Activated CD8-positive, alpha-beta memory T cell treated with anti-CD3 and anti-CD28 coated beads, Interleukin-2, amount 10 ng/mL, durations not matched to agents 7 days and 5 days (primary cell): ENCODE data around the gene TRIB2. TPM values are rescaled to one million over a fixed set of nuclear protein-coding genes. Genes with fewer than 3 reads are reported as not detected.

Experiments
- ATAC-seq: fragments of 150-1000 bp; cut with Tn5 transposase; one replicate; pipeline ENCODE4 v1.10.0; 2021; ENCODE audit warnings: moderate library complexity
- CTCF ChIA-PET: fragments of 350-600 bp; sonication (Branson Sonifier 250); formaldehyde crosslinking; loops from one replicate; lab custom pipeline; 2021; ENCODE audit warnings: antibody characterized with exemption; lab: Charles Lee
- DNase-seq: peaks from one replicate; pipeline ENCODE4 v3.0.0-alpha.2; 2020
- H3K27ac Mint-ChIP-seq: one replicate; pipeline ENCODE4 v1.8.0; 2021; ENCODE audit warnings: mild to moderate bottlenecking, mixed read lengths
- H3K27me3 Mint-ChIP-seq: one replicate; pipeline ENCODE4 v1.8.0; 2021; ENCODE audit warnings: mixed read lengths
- H3K36me3 Mint-ChIP-seq: one replicate; pipeline ENCODE4 v1.8.0; 2021; ENCODE audit warnings: mild to moderate bottlenecking, mixed read lengths
- H3K4me1 Mint-ChIP-seq: one replicate; pipeline ENCODE4 v1.8.0; 2021; ENCODE audit warnings: mixed read lengths
- H3K4me3 Mint-ChIP-seq: one replicate; pipeline ENCODE4 v1.8.0; 2021; ENCODE audit warnings: mild to moderate bottlenecking, moderate library complexity, mixed read lengths
- H3K9me3 Mint-ChIP-seq: one replicate; pipeline ENCODE4 v1.8.0; 2022; ENCODE audit warnings: low read depth, mixed read lengths
- total RNA-seq, 2 experiments: library from RNA; stranded (reverse); gene quantifications; one replicate each; pipeline ENCODE4 v1.2.3, GENCODE V29; 2021

TRIB2 gene
- total RNA-seq, 2 experiments from 2014 or later: 14.3 to 28.5 TPM

DNA sequence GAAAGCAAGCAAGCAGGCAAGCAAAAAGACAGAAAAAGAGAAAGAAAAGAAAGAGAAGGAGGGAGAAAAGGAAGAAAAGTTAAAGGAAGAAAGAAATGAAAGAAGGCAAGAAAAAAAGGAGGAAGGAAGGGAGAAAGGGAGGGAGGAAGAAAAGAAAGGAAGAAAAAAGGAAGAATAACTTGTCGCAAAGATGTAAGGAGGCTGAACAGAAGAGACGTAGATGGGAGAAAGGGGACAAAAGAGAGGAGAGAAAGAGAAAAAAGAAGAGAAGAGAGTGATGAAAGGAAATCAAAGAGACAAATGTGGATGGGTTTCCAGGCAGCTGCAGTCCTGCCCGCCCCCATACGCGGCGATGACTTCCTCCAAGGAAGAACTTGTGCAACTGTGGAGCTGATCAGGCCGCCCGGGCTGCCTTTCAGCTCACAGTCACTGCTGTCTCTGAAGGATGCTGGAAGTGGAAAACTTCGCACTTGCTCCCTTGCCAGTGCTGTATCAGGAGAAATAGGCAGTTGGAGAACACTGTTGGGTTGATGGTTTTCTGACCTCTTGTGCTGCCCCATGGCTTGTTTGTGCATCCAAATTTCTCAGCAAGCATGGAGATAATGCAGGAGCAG lies 52.9 kb downstream of the TRIB2 start:
- DNase-seq (no peak), ATAC-seq (no peak)
- Mint-ChIP-seq H3K27me3 (peaks cover 34% of the 10 kb centered on the region), H3K36me3 (no peaks in the 10 kb centered on the region), H3K27ac (no peak overlapping the region), H3K4me1 (no peaks in the 10 kb centered on the region), H3K4me3 (no peak overlapping the region), H3K9me3 (no peaks in the 10 kb centered on the region)
- CTCF ChIA-PET: no interaction called here

DNA sequence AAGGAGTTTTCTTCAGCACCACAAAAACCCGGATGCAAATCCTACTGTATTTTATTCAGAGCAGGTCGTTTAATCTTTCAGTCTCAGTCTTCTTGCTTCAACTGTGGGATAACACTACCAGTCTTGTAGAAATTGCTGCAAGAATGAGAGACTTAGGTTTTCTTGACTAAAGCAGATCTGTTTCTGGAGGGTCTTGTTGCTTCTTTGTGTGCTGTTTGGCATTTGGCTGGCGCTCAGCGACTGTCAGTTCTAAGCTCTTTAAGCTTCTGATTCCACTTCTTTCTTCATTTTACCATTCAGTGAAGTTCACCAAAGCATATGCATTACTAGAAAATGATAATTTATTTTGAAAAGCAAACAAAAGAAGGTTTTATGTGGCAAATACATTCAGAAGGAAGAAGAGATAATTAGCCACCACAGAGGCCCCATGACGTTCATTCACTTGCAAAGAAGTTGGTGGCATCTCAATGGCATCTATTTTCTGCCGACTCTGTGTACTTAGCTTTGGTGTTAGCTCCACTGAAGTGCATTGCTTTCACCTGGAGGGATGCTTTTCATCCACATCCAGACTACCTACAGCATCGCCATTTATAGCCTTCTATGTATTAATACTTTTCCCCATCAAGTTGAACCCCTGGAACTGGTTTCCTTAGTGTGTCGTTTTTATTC lies 53.7 kb downstream of the TRIB2 start:
- CTCF ChIA-PET: interaction anchor here (1.1 kb wide), 1 partner anchor 161 kb away, joined by 3 read pairs; no protein-coding TSS in a partner anchor

DNA sequence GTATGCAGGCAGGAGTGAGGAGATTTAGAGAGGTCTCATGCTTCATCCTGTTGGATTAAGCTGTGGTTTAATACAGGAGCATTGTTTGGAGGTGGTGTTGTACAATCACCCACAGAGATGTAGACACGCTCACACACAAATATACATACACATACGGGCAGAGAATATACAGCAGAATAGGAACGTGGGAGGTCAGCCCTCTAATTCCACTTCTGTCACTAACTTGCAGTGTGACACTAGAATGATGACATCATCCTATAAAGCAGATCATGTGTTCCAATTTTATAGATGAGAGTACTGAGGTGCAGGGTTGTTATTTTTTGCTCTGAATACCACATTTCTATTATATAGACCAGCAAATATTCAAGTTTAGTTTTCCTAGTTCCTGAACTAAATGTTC lies 54.4 kb downstream of the TRIB2 start:
- DNase-seq (no peak), ATAC-seq (no peak)
- Mint-ChIP-seq H3K36me3 (no peaks in the 10 kb centered on the region), H3K27ac (no peak overlapping the region), H3K9me3 (no peaks in the 10 kb centered on the region), H3K4me1 (no peaks in the 10 kb centered on the region), H3K4me3 (no peak overlapping the region), H3K27me3 (peaks cover 34% of the 10 kb centered on the region)
- CTCF ChIA-PET: interaction anchor here (1.1 kb wide), 1 partner anchor 161 kb away, joined by 3 read pairs; no protein-coding TSS in a partner anchor

More for the DNA sequence above, 53.7 kb downstream of the TRIB2 start:
- H3K36me3 Mint-ChIP-seq: no peaks in the 10 kb centered on the region
- H3K27me3 Mint-ChIP-seq: peaks cover 34% of the 10 kb centered on the region
- DNase-seq (no peak), ATAC-seq (no peak)
- no peaks in the 10 kb centered on the region for H3K9me3 Mint-ChIP-seq
- no peak overlapping the region for H3K27ac Mint-ChIP-seq
- H3K4me3 Mint-ChIP-seq: no peak overlapping the region
- no peaks in the 10 kb centered on the region for H3K4me1 Mint-ChIP-seq

DNA sequence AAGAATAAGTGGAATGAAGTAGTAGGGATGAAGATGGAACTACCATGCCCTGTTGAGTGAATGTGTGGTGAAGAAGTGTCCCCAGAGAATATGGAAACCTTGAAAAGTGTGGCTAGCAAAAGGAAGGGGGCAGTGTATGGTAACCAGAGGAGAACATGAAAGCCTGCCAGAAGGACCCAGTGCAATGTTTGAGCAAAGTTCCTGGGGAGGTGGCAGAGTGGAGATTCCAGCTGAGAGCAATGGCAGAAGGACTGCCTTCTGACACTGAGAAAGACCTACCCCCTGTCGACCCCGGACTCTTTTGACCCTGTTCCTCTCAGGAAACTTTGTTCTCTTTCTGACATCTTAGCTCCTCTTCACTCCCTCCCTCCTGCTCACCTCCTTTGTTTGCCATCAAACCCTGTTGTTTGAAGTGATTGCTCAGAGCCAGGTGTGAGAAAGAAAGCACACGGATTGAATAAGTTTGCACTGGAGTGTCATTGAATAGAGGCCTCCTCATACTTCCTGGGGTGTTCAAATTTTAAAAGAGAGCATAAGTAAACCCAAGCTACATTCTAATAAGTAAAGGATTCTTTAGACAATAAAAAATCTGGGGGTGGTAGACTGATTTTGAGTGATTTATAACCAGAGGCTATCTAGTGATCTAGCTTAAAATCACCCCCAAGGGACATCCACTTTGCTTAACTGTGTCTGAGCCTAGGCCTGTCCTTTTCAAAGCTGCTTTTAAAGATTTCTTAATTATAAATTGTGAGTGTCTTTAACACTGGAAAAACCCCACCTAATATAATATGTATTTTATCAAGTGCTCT lies 57.1 kb downstream of the TRIB2 start:
- CTCF ChIA-PET: interaction anchor here (1.1 kb wide), 1 partner anchor 14 kb away, joined by 3 read pairs; no protein-coding TSS in a partner anchor

DNA sequence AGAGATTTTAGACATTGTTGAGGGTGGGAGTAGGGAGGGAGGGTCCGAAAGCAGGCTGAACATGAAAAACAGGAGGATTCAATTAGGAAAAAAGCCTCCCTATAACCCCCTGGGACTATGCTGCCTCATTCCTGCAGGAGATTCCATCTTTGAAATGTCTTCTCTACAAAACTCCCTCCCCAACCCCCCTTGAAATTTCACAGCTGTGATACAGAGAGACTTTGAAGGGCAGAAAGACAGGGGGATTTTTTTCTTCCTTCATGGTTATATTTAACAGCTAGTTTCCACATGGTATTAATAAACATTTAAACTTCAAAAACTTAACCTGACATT lies 57.6 kb downstream of the TRIB2 start:
- H3K4me3 Mint-ChIP-seq: no peak overlapping the region
- H3K27ac Mint-ChIP-seq: no peak overlapping the region
- ATAC-seq (no peak), DNase-seq (no peak)
- H3K36me3 Mint-ChIP-seq: no peaks in the 10 kb centered on the region
- peaks cover 16% of the 10 kb centered on the region for H3K27me3 Mint-ChIP-seq
- CTCF ChIA-PET: no interaction called here
- no peaks in the 10 kb centered on the region for H3K4me1 Mint-ChIP-seq
- H3K9me3 Mint-ChIP-seq: no peaks in the 10 kb centered on the region

More for the DNA sequence above, 57.1 kb downstream of the TRIB2 start:
- no peak overlapping the region for H3K4me3 Mint-ChIP-seq
- DNase-seq: no peak
- no peak for ATAC-seq
- no peaks in the 10 kb centered on the region for H3K4me1 Mint-ChIP-seq
- no peaks in the 10 kb centered on the region for H3K9me3 Mint-ChIP-seq
- no peaks in the 10 kb centered on the region for H3K36me3 Mint-ChIP-seq
- no peak overlapping the region for H3K27ac Mint-ChIP-seq
- H3K27me3 Mint-ChIP-seq: peaks cover 22% of the 10 kb centered on the region

DNA sequence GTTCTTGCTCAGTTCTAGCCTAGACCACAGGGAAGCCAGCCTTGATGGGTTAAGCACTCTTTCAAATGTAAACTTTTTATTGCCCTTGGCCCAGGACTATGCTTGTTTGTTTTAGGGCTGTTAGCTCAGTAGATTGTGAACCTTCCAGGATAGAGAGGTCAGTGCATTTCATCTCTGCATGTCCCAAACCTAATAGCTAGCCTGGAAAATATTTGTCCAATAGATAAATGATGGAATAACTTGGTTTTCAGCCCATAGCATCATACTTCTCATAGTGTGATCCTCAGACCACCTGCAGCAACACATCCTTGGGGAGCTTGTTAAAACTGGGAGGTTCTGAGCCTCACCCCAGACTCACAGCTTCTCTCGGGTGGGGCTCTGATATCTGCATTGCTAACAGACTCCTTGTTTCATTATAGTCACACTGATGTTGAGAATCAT lies 59.8 kb downstream of the TRIB2 start:
- no peak overlapping the region for H3K27ac Mint-ChIP-seq
- no peaks in the 10 kb centered on the region for H3K9me3 Mint-ChIP-seq
- H3K4me1 Mint-ChIP-seq: peaks cover 5% of the 10 kb centered on the region
- H3K36me3 Mint-ChIP-seq: no peaks in the 10 kb centered on the region
- ATAC-seq (no peak), DNase-seq (no peak)
- H3K27me3 Mint-ChIP-seq: no peaks in the 10 kb centered on the region
- H3K4me3 Mint-ChIP-seq: no peak overlapping the region
- CTCF ChIA-PET: no interaction called here

DNA sequence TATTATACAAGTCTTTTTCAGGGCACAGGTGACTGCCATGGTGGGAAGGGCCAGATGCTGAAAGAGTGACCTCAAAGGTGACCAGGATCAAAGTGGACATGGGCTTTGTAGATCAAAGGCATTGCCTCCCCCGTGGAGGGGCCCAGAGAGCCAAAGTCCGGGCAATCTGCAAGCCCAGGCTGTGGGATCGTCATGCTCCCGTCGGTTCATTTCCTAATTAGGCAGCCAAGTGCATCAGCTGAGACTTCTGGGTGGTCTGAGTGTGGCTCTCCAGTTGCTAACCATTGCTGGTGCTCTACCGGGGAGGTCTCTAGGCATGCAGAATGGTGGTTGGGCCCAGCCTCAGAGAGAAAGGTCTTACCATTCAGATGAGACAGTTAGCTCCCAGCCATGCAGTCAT lies 61.6 kb downstream of the TRIB2 start:
- ATAC-seq: no peak
- CTCF ChIA-PET: interaction anchor here (1.4 kb wide), 1 partner anchor 228 kb away, joined by 3 read pairs; no protein-coding TSS in a partner anchor
- no peaks in the 10 kb centered on the region for H3K9me3 Mint-ChIP-seq

DNA sequence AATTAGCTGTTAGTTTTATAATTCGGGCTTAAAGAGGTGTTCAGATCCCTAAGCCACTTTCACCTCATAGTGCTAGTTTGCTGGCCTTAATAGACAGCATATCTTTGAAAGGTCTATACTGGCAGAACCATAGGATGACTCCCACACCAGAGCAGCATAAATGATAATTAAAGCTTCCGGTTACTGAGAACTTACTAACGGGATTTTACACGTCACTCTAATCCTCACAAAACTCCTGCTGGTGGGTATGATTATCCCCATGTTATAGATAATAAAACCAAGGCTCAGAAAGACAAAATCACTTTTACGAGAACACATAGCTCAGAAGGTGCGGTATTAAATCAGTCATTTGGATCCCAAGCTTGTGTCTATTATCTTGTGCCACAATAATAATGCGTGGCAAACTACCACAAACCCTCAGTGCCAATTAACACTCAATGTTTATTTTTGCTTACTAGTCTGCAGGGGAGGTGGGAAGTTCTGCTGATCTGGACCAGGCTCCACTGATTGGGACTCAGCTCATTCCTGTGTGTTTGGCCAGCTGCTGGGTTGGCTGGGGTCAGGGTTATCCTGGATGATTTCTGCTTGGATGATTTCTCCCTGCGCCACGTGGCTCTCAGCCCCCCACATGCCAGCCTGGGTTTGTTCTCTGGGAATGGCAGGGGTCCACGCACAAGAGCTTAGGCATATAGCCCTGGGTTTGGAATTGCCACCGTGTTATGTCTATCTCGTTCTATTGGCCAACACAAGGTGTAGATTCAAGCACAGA lies 62.3 kb downstream of the TRIB2 start:
- Mint-ChIP-seq H3K4me3 (no peak overlapping the region), H3K4me1 (peaks cover 5% of the 10 kb centered on the region), H3K27ac (no peak overlapping the region), H3K36me3 (no peaks in the 10 kb centered on the region), H3K9me3 (no peaks in the 10 kb centered on the region), H3K27me3 (no peaks in the 10 kb centered on the region)
- DNase-seq (no peak), ATAC-seq (no peak)
- CTCF ChIA-PET: interaction anchor here (1.4 kb wide), 1 partner anchor 227 kb away, joined by 3 read pairs; no protein-coding TSS in a partner anchor

More for the DNA sequence above, 61.6 kb downstream of the TRIB2 start:
- no peak overlapping the region for H3K27ac Mint-ChIP-seq
- no peaks in the 10 kb centered on the region for H3K27me3 Mint-ChIP-seq
- H3K4me3 Mint-ChIP-seq: no peak overlapping the region
- H3K4me1 Mint-ChIP-seq: peaks cover 5% of the 10 kb centered on the region
- DNase-seq: no peak
- no peaks in the 10 kb centered on the region for H3K36me3 Mint-ChIP-seq

DNA sequence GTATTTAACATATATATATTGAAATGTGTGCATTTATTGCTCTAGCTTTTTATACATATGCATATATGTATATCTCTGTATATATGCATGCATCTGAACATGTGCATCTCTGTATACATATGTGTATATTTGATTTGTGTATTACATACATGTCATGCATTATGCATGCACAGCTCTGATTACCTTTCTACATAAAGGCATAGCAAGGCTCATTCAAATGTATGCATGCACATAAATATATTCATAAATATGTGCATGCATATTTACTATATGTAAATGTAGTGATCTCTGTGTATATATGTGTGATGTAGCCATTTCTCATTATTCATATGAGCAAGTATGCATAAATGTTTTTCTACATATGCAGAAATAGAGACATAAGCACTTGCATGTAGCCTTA lies 64.6 kb downstream of the TRIB2 start:
- CTCF ChIA-PET: no interaction called here

DNA sequence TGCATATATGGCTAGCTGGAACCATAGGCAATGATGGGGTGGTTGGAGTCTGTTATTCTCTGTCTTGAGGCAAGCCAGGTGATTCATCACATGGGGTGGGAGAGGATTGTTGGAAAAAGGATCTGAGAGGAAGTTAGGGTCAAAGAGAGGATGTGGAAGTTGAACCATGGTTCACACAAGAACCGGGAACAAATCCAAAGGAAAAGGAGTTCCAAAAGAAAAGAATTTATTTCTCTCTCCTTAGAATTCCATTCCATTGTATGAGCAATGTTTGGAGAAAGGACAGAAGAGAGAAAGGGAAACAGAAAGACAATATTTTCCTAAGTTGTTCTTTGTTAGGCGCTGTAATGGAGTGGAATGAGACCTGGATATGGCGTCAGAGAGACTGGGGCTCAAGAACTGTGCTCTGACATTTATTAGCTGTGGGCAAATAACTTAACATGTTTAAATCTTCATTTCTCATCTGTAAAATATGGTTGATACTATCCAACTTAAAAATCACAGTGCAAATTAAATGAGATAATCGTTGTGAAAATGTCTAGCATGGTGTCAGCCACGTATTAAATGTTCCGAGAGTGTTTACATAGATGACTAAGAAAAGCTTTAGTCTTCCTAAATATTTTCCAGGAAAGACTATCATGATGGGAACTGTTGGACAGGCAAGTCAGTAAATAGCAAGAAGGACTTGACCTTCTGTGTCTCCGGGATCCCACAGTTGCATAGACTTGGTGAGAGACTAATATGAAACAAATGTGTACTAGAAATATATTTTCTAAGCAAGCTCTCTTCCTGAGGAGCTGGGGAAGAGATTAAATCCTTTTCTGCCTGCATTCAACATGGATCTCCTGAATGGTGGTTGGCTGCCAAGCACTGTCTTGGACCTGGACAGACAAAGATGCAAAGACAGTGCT lies 71.4 kb downstream of the TRIB2 start:
- H3K27ac Mint-ChIP-seq: no peak overlapping the region
- H3K27me3 Mint-ChIP-seq: peaks cover 3% of the 10 kb centered on the region
- ATAC-seq: no peak
- DNase-seq: no peak
- no peaks in the 10 kb centered on the region for H3K4me1 Mint-ChIP-seq
- H3K9me3 Mint-ChIP-seq: no peaks in the 10 kb centered on the region
- H3K4me3 Mint-ChIP-seq: no peak overlapping the region
- H3K36me3 Mint-ChIP-seq: no peaks in the 10 kb centered on the region
- CTCF ChIA-PET: interaction anchor here (1.3 kb wide), 1 partner anchor 15 kb away, joined by 3 read pairs; no protein-coding TSS in a partner anchor

More for the DNA sequence above, 64.6 kb downstream of the TRIB2 start:
- H3K9me3 Mint-ChIP-seq: no peaks in the 10 kb centered on the region
- H3K36me3 Mint-ChIP-seq: no peaks in the 10 kb centered on the region
- no peak for ATAC-seq
- no peaks in the 10 kb centered on the region for H3K27me3 Mint-ChIP-seq
- no peak overlapping the region for H3K4me3 Mint-ChIP-seq
- DNase-seq: no peak
- peaks cover 5% of the 10 kb centered on the region for H3K4me1 Mint-ChIP-seq
- H3K27ac Mint-ChIP-seq: no peak overlapping the region

DNA sequence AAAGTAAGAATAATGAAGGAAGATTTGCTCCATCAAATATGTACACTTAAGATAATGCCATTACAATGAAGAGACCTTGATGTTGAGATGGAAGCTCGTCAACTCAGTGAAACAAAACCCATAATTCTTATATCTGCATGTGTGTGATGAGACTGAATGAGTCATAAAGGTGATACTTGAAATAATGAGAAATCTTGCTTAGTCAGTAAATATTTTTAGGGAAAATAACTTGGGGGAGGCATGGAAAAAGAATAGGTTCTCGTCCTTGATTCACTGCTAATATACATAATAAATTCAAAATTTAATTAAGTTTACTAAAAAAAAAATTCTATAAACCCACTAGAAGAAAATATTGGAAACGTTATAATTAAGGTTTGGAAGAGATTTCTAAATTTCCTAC lies 75.2 kb downstream of the TRIB2 start:
- Mint-ChIP-seq H3K9me3 (no peaks in the 10 kb centered on the region), H3K36me3 (no peaks in the 10 kb centered on the region), H3K27me3 (peaks cover 3% of the 10 kb centered on the region), H3K27ac (no peak overlapping the region), H3K4me3 (no peak overlapping the region), H3K4me1 (no peaks in the 10 kb centered on the region)
- ATAC-seq: no peak
- DNase-seq: no peak
- CTCF ChIA-PET: no interaction called here
